GM12801 (cell line): ENCODE measurements around the gene CNPY2.

Source experiments
- TF ChIP-seq, protein P1 (sequence below): IDR thresholded peaks from one replicate; pipeline ENCODE4 v1.5.1; 2011; ENCODE audit warnings: control low read depth; ENCODE audit not compliant: insufficient read length; ENCODE audit errors: extremely low read depth

CNPY2 gene

DNA sequence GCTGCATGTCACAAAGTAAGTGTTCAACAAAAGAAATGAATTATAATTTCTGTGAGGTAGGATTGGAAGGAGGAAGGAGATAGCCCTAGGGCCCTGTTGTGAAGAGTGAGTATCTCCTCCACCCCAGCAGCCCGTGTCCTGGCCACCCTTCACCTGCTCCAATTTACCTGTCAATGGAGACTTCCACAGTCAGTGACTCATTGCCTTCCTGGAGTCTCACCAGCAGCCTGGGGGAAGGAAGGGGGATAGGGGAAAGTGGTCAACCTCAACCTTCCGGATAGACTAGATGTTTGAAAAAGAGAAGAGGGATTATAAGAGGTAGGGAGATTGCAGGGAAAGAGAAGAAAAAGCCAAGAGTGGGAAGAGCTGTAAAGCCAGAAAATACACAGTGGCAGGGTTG is 34.9 kb upstream of the CNPY2 start:
- TF ChIP-seq, protein P1, sequence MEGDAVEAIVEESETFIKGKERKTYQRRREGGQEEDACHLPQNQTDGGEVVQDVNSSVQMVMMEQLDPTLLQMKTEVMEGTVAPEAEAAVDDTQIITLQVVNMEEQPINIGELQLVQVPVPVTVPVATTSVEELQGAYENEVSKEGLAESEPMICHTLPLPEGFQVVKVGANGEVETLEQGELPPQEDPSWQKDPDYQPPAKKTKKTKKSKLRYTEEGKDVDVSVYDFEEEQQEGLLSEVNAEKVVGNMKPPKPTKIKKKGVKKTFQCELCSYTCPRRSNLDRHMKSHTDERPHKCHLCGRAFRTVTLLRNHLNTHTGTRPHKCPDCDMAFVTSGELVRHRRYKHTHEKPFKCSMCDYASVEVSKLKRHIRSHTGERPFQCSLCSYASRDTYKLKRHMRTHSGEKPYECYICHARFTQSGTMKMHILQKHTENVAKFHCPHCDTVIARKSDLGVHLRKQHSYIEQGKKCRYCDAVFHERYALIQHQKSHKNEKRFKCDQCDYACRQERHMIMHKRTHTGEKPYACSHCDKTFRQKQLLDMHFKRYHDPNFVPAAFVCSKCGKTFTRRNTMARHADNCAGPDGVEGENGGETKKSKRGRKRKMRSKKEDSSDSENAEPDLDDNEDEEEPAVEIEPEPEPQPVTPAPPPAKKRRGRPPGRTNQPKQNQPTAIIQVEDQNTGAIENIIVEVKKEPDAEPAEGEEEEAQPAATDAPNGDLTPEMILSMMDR, result no peak

DNA sequence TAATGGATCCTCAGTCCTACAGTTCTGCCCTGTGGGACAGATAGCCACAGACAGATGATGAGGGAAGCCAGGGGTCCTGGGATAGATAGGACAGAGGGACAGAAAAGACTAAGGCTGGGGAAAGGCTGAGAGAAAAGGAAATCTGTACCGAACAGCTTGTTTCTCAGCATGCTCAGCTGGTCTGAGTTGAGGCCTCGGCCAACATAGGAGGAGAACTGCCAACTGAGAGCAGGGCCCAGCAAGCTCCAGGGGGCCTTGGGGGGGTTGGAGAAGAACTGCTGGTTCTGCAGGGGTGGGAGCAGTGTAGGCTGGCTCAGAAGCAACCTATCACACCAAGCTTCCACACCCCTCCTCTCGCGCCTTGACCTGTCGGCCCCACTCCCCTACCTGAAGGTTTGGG is 33.0 kb upstream of the CNPY2 start:
- TF ChIP-seq, protein P1, result no peak

DNA sequence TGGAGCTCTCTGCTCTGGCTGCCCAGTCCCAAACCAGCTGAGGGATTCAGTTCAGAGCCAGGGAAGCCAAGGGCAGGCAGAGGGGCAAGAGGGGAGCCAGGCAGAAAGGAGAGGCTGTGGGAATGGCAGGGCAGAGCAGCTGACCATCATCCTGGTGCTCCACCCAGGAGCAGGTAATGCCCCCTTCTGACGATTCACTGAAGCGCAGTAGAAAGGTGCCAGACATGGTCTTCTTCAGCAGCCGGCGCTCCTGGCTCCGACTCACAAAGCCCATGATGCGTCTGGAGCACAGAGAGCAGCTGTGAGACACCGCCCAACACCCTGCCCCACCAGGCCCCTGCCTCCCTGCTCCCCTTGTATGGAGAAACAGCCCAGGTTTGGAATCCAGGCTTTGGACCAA is 30.9 kb upstream of the CNPY2 start:
- TF ChIP-seq, protein P1, result no peak

DNA sequence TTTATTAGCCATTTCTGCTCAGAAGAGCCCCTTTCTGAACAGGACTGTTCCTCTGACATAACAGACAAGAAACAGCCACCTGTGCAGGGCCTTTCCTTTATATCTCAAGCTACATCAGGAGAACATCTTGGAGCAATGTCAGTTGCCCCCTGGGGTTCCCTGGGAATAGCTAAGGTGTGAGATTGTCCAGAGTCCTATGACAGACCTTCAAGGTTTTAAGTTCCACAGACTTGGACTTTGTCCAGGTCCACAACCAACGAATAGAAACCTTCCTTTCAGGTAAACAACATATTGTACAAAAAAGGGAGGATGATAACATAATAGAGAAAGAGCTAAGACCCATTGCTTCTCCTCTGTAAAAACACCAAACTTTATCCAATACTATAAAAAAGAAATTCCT is 25.8 kb upstream of the CNPY2 start:
- TF ChIP-seq, protein P1, result no peak

DNA sequence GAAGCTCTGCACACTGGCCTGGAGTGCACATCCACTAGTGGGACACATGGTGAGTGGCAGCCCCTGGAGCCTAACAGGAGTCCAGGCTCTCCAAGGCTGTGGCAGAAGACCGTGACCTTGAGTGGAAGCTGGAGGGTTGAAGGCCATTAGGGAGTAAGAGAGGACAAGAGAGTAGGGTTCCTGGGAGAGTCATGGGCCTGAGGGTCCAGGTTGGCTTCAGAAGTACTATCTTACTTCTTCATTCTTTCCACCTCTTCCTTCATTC is 23.3 kb upstream of the CNPY2 start:
- TF ChIP-seq, protein P1, result no peak

DNA sequence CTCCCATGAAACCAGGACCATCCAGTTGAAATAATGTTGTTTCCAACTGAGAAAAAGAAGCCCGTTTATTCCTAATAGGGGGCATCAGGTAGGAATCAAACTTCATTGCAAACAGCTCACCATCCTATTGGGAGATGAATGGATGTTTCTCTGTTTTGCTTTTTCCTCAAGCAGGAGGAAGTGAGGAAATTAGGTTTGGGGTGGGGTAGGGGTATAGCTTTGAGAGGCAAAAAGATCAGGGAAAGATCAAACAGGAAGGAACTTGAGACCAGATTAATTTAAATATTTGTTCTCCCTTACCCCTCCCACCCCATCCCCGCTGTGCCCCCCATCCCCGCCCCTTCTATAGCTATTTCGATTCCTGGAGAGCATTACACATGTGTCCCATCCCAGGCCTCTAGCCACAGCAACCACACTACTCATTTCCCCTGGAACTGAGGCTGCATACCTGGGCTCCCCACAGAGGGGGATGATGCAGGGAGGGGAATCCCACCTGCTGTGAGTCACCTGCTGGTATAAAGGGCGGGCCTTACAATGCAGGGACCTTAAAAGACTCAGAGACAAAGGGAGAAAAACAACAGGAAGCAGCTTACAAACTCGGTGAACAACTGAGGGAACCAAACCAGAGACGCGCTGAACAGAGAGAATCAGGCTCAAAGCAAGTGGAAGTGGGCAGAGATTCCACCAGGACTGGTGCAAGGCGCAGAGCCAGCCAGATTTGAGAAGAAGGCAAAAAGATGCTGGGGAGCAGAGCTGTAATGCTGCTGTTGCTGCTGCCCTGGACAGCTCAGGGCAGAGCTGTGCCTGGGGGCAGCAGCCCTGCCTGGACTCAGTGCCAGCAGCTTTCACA is 22.7 kb upstream of the CNPY2 start, which contains the start of gene IL23A:
IL23A (plus strand) TSS at position 577 of the 850 bp plus-strand sequence; CDS start at position 738, 161 bp downstream.
- TF ChIP-seq, protein P1, result no peak

DNA sequence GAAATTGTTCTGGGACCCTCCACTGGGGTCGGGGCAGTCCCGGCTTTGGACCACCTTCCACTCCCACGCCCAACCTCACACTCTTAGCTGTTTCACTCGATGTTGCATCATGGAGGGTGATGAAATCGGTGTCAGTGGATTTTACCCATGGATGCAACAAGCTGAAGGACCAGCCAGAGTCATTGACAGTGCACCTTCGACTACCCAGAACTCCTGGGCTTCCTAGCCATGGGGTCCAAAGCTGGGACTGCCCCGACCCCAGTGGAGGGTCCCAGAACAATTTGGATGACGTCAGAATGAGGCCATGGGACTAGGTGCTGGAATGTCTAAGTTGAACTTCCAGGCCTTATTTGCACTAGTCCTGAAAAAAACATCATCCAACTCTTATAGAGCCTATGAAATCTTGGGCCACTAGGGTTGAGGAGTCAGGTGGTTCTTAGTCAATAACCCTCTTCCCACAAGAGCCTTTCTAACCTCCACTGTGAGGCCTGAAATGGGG is 22.0 kb upstream of the CNPY2 start:
- TF ChIP-seq, protein P1, result no peak
